Sigmoid colon (tissue), 4 donors: ENCODE measurements around the gene TPTE.

Source experiments
- POLR2AphosphoS5 ChIP-seq, 4 donors: sonication (generic); formaldehyde crosslinking; IDR thresholded peaks; one replicate each; pipeline ENCODE4 v1.6.1; 2017; ENCODE audit warnings: antibody characterized with exemption in 4 of 4
- TF ChIP-seq, protein P1 (sequence below), 4 experiments: fragments of 450-650 bp in 3 of 4; fragments of 200-600 bp in 1 of 4; IDR thresholded peaks; one replicate each; pipeline ENCODE4 v1.5.1; 2016 to 2019; ENCODE audit warnings: antibody characterized with exemption in 4 of 4, mild to moderate bottlenecking in 3 of 4, moderate library complexity in 2 of 4

DNA sequence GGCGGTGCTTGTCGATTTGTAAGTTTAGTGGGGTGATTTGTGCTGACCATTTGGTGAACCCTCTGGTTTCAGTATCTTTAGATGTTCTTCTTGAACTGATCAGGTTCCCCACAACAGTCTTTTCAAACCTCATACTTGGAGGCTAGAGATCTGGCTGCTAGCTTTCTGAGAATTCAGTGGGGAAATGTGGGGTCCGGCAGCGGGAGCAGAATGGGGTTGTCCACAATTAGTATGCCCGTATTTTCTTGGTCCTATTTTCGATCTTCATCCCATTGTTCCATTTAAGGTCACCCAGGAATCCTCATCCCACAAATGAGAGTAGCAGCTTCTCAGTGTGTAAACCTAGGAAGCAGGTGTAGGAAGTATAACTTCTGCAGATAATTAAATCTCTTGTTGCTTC lies 10.3 kb upstream of the TPTE start:
- TF ChIP-seq, protein P1, sequence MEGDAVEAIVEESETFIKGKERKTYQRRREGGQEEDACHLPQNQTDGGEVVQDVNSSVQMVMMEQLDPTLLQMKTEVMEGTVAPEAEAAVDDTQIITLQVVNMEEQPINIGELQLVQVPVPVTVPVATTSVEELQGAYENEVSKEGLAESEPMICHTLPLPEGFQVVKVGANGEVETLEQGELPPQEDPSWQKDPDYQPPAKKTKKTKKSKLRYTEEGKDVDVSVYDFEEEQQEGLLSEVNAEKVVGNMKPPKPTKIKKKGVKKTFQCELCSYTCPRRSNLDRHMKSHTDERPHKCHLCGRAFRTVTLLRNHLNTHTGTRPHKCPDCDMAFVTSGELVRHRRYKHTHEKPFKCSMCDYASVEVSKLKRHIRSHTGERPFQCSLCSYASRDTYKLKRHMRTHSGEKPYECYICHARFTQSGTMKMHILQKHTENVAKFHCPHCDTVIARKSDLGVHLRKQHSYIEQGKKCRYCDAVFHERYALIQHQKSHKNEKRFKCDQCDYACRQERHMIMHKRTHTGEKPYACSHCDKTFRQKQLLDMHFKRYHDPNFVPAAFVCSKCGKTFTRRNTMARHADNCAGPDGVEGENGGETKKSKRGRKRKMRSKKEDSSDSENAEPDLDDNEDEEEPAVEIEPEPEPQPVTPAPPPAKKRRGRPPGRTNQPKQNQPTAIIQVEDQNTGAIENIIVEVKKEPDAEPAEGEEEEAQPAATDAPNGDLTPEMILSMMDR (IDR thresholded peaks at IDR 0.05) = no peak
- TF ChIP-seq POLR2AphosphoS5 (IDR thresholded peaks at IDR 0.05) = no peak
